Measurements from ENCODE around the gene IL1RAPL1.

Gene IL1RAPL1

DNA sequence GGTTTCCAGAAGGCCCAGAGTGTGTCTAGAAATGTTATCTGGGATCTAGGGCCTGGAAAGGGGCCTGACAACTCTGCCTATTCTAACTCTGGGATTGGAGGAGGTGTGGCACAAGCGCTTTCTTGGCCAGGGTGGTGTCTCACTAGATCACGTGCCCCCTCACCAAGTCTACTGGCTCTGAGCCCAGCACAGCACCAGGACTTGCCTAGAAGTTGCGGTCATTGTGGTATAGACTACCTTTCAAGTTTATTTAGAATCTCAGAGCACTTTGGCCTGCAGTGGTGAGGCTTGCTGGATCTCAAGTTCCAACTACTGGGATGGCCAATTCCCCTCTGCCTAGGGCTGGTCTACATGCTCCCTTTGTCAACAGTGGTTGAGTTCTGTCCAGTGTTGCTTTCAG lies 1404.8 kb downstream of the IL1RAPL1 start:
- no peak overlapping the region for H3K4me3 ChIP-seq (ENCODE audit: low read depth, low read length)
- TF ChIP-seq, protein P1, sequence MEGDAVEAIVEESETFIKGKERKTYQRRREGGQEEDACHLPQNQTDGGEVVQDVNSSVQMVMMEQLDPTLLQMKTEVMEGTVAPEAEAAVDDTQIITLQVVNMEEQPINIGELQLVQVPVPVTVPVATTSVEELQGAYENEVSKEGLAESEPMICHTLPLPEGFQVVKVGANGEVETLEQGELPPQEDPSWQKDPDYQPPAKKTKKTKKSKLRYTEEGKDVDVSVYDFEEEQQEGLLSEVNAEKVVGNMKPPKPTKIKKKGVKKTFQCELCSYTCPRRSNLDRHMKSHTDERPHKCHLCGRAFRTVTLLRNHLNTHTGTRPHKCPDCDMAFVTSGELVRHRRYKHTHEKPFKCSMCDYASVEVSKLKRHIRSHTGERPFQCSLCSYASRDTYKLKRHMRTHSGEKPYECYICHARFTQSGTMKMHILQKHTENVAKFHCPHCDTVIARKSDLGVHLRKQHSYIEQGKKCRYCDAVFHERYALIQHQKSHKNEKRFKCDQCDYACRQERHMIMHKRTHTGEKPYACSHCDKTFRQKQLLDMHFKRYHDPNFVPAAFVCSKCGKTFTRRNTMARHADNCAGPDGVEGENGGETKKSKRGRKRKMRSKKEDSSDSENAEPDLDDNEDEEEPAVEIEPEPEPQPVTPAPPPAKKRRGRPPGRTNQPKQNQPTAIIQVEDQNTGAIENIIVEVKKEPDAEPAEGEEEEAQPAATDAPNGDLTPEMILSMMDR (IDR thresholded peaks at IDR 0.05; ENCODE audit: low read depth, low read length, missing control alignments), result no peak

GRCh38 chrX:30005813-30006212 lies 1418.6 kb downstream of the IL1RAPL1 start:
- no peak overlapping the region for H3K4me3 ChIP-seq (ENCODE audit: low read depth, low read length)
- no peak for DNase-seq (ENCODE audit: low read depth)
- TF ChIP-seq, protein P1 (IDR thresholded peaks at IDR 0.05; ENCODE audit: low read depth, low read length, missing control alignments), result no peak

More for the DNA sequence above, 1404.8 kb downstream of the IL1RAPL1 start:
- no peak for DNase-seq (ENCODE audit: low read depth)

All from GM12864 (cell line).